SK-N-SH treated with all-trans-retinoic acid at 6 μM for 48 hours (cell line): ENCODE measurements around the gene GMCL1.

ENCODE experiments used
- CSRNP3 ChIP-seq: fragments of 250-450 bp; sonication (Bioruptor Pico); IDR thresholded peaks from 2 replicates; pipeline ENCODE4 v1.5.1; 2021; ENCODE audit warnings: mild to moderate bottlenecking, moderate library complexity
- ISL1 ChIP-seq: fragments of 250-450 bp; sonication (Bioruptor Pico); IDR thresholded peaks from 2 replicates; pipeline ENCODE4 v2.1.2; 2022; ENCODE audit warnings: mild to moderate bottlenecking, moderate library complexity
- RARB ChIP-seq: fragments of 250-450 bp; sonication (Bioruptor Pico); IDR thresholded peaks from 2 replicates; pipeline ENCODE4 v1.8.0; 2021; ENCODE audit warnings: mild to moderate bottlenecking, moderate library complexity
- TOX ChIP-seq: fragments of 250-450 bp; sonication (Bioruptor Pico); IDR thresholded peaks from 2 replicates; pipeline ENCODE4 v1.8.0; 2021; ENCODE audit warnings: mild to moderate bottlenecking, moderate library complexity, borderline replicate concordance
- ZC3H10 ChIP-seq: fragments of 250-450 bp; sonication (Bioruptor Pico); IDR thresholded peaks from 2 replicates; pipeline ENCODE4 v1.5.1; 2021; ENCODE audit warnings: mild to moderate bottlenecking, moderate library complexity
- TF ChIP-seq, protein P1 (sequence below): fragments of 250-450 bp; sonication (Bioruptor Pico); IDR thresholded peaks from 2 replicates; pipeline ENCODE4 v1.8.0; 2020; ENCODE audit warnings: mild to moderate bottlenecking, moderate library complexity, borderline replicate concordance
- TF ChIP-seq, protein P2 (sequence below): fragments of 250-450 bp; sonication (Bioruptor Pico); IDR thresholded peaks from 2 replicates; pipeline ENCODE4 v1.5.0; 2020; ENCODE audit warnings: mild to moderate bottlenecking, moderate library complexity

DNA sequence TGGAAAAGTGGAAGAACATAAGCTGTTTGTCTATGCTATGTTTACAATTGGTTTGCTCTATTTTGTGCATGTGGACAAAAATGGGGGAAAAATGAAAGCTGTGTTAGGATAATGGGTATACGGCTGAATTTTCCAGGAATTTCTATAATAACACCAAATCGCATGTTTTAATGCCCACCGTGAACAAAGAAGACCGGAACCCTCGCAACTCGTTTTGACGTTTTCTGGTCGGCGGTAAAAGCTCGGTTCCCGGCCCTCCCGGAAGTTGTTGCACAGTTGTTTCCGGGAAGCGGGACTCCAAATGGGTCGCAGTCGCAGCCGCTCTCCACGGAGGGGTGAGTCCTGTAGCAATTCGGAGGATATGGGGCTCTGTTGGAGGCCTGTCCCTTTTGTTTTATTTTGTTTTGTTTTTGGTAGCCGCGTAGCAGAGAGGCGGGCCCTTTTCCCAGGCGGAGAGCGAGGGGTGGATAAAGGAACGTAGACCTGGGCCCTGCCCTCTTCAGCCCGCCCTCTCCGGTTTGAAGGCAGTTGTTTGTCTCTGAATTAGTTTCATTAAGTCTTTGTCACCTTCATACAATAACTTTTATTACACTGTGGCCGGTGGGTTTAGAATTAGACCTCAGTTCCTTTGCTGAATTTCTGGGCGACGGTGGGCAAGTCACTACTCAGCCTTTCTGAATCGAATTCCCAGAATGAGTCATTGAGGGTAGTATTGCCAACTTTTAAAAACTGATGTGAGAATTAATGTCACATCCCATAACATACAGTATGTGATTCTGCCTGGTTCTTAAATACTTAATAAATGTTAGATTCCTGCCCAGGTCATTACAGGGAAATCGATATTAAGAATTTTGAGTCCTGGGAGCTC lies 64.5 kb downstream of the GMCL1 start, which contains the start of gene SNRNP27:
- TF ChIP-seq RARB (CRISPR knock-in tag) (no peak), CSRNP3 (CRISPR knock-in tag) (no peak), ZC3H10 (no peak), TOX (CRISPR knock-in tag) (no peak), ISL1 (CRISPR knock-in tag) (no peak)
- TF ChIP-seq, protein P1, sequence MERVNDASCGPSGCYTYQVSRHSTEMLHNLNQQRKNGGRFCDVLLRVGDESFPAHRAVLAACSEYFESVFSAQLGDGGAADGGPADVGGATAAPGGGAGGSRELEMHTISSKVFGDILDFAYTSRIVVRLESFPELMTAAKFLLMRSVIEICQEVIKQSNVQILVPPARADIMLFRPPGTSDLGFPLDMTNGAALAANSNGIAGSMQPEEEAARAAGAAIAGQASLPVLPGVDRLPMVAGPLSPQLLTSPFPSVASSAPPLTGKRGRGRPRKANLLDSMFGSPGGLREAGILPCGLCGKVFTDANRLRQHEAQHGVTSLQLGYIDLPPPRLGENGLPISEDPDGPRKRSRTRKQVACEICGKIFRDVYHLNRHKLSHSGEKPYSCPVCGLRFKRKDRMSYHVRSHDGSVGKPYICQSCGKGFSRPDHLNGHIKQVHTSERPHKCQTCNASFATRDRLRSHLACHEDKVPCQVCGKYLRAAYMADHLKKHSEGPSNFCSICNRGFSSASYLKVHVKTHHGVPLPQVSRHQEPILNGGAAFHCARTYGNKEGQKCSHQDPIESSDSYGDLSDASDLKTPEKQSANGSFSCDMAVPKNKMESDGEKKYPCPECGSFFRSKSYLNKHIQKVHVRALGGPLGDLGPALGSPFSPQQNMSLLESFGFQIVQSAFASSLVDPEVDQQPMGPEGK (CRISPR knock-in tag) = no peak
- TF ChIP-seq, protein P2, sequence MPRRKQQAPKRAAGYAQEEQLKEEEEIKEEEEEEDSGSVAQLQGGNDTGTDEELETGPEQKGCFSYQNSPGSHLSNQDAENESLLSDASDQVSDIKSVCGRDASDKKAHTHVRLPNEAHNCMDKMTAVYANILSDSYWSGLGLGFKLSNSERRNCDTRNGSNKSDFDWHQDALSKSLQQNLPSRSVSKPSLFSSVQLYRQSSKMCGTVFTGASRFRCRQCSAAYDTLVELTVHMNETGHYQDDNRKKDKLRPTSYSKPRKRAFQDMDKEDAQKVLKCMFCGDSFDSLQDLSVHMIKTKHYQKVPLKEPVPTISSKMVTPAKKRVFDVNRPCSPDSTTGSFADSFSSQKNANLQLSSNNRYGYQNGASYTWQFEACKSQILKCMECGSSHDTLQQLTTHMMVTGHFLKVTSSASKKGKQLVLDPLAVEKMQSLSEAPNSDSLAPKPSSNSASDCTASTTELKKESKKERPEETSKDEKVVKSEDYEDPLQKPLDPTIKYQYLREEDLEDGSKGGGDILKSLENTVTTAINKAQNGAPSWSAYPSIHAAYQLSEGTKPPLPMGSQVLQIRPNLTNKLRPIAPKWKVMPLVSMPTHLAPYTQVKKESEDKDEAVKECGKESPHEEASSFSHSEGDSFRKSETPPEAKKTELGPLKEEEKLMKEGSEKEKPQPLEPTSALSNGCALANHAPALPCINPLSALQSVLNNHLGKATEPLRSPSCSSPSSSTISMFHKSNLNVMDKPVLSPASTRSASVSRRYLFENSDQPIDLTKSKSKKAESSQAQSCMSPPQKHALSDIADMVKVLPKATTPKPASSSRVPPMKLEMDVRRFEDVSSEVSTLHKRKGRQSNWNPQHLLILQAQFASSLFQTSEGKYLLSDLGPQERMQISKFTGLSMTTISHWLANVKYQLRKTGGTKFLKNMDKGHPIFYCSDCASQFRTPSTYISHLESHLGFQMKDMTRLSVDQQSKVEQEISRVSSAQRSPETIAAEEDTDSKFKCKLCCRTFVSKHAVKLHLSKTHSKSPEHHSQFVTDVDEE (CRISPR knock-in tag) = no peak
